IMR-90 (cell line): ENCODE results near the gene DPP6. TPM values are rescaled to one million over a fixed set of nuclear protein-coding genes. Genes with fewer than 3 reads are reported as not detected.
A peak's percentile ranks its signal among the peaks of the same experiment; 100 is the strongest.

Source experiments
- ATAC-seq: fragments of 200-7000 bp; cut with Tn5 transposase; 2 replicates; pipeline ENCODE4 v1.9.1; 2020; ENCODE audit warnings: low read depth, mild to moderate bottlenecking, moderate library complexity
- BruUV-seq: library from RNA; stranded (reverse); fragments of 400-500 nt; replicated peaks from 2 replicates; lab custom pipeline; 2021; lab: Mats Ljungman, UMichigan
- CTCF ChIA-PET: fragments of 300-600 bp; formaldehyde crosslinking; extraction: SDS; loops from one replicate; lab custom pipeline; 2021; ENCODE audit warnings: antibody characterized with exemption; lab: Yijun Ruan, JAX
- POLR2A ChIA-PET: fragments of 300-600 bp; sonication (Branson Sonifier 250); formaldehyde crosslinking; loops from one replicate; lab custom pipeline; 2022; ENCODE audit warnings: antibody characterized with exemption; ENCODE audit not compliant: unreplicated experiment; lab: Charles Lee
- DNase-seq: peaks from one replicate; pipeline ENCODE4 v3.0.0; 2013
- H2AFZ ChIP-seq: replicated peaks from 2 replicates; pipeline ENCODE3; 2013; ENCODE audit warnings: low read length, mild to moderate bottlenecking; ENCODE audit not compliant: poor library complexity
- H2AK5ac ChIP-seq: 2 replicates; pipeline ENCODE4 v1.6.1; 2013; ENCODE audit warnings: low read depth, low read length, inconsistent platforms
- H2AK9ac ChIP-seq: replicated peaks from 2 replicates; pipeline ENCODE3; 2013; ENCODE audit warnings: mild to moderate bottlenecking, low read depth, low read length, moderate library complexity; ENCODE audit not compliant: poor library complexity
- H2BK120ac ChIP-seq: 2 replicates; pipeline ENCODE4 v1.6.1; 2013; ENCODE audit warnings: low read depth, low read length, inconsistent platforms
- H2BK15ac ChIP-seq: 3 replicates; pipeline ENCODE4 v1.6.1; 2013; ENCODE audit warnings: low read depth, low read length, inconsistent platforms
- H2BK20ac ChIP-seq: 2 replicates; pipeline ENCODE4 v1.6.1; 2013; ENCODE audit warnings: low read depth, mild to moderate bottlenecking, inconsistent platforms, low read length, moderate library complexity
- H2BK5ac ChIP-seq: 2 replicates; pipeline ENCODE4 v1.6.1; 2013; ENCODE audit warnings: mild to moderate bottlenecking, low read depth, low read length, inconsistent platforms; ENCODE audit not compliant: poor library complexity, severe bottlenecking
- H3K14ac ChIP-seq: replicated peaks from 2 replicates; pipeline ENCODE4 v1.6.1; 2013; ENCODE audit warnings: low read depth, low read length, inconsistent platforms
- H3K18ac ChIP-seq: 2 replicates; pipeline ENCODE4 v1.6.1; 2013; ENCODE audit warnings: low read depth, low read length, control low read depth
- H3K23ac ChIP-seq: 2 replicates; pipeline ENCODE4 v1.6.1; 2013; ENCODE audit warnings: low read depth, low read length, inconsistent platforms
- H3K27ac ChIP-seq: 2 replicates; pipeline ENCODE4 v1.5.1; 2013; ENCODE audit warnings: mild to moderate bottlenecking, control low read depth, low read length; ENCODE audit not compliant: insufficient read depth
- H3K27me3 ChIP-seq: 2 replicates; pipeline ENCODE4 v1.6.1; 2013; ENCODE audit warnings: low read length; ENCODE audit not compliant: control insufficient read depth, insufficient read depth
- H3K36me3 ChIP-seq: 2 replicates; pipeline ENCODE4 v1.6.1; 2013; ENCODE audit warnings: low read length, mixed read lengths; ENCODE audit not compliant: control insufficient read depth, insufficient read depth
- H3K4ac ChIP-seq: 2 replicates; pipeline ENCODE4 v1.6.1; 2013; ENCODE audit warnings: low read depth, low read length, inconsistent platforms
- H3K4me1 ChIP-seq: 2 replicates; pipeline ENCODE4 v1.6.1; 2013; ENCODE audit warnings: low read length, mixed read lengths; ENCODE audit not compliant: control insufficient read depth, insufficient read depth
- H3K4me2 ChIP-seq: 2 replicates; pipeline ENCODE4 v1.6.1; 2013; ENCODE audit warnings: low read depth, mild to moderate bottlenecking, control low read depth, low read length, moderate library complexity
- H3K4me3 ChIP-seq: 2 replicates; pipeline ENCODE4 v1.5.1; 2013; ENCODE audit warnings: low read depth, mild to moderate bottlenecking, control low read depth, low read length, moderate library complexity; ENCODE audit not compliant: insufficient read depth
- H3K56ac ChIP-seq: 2 replicates; pipeline ENCODE4 v1.6.1; 2013; ENCODE audit warnings: low read length, inconsistent platforms; ENCODE audit not compliant: insufficient read depth; ENCODE audit errors: extremely low read depth
- H3K79me1 ChIP-seq, 2 experiments: 2 replicates each; pipeline ENCODE4 v1.6.1; 2013; ENCODE audit warnings: low read length in 2 of 2, inconsistent platforms in 1 of 2, low read depth in 1 of 2
- H3K9ac ChIP-seq: 2 replicates; pipeline ENCODE4 v1.6.1; 2013; ENCODE audit warnings: low read depth, low read length, control low read depth
- H3K9me1 ChIP-seq: 2 replicates; pipeline ENCODE4 v1.6.1; 2013; ENCODE audit warnings: low read length, inconsistent platforms; ENCODE audit not compliant: insufficient read depth
- H3K9me3 ChIP-seq: 2 replicates; pipeline ENCODE4 v1.6.1; 2013; ENCODE audit warnings: low read length; ENCODE audit not compliant: control insufficient read depth, insufficient read depth
- H4K20me1 ChIP-seq: 2 replicates; pipeline ENCODE4 v1.6.1; 2013; ENCODE audit warnings: low read length, inconsistent platforms; ENCODE audit not compliant: insufficient read depth
- H4K5ac ChIP-seq: 2 replicates; pipeline ENCODE4 v1.6.1; 2013; ENCODE audit warnings: mild to moderate bottlenecking, low read depth, low read length, control low read depth
- H4K8ac ChIP-seq, 2 experiments: 2 replicates each; pipeline ENCODE4 v1.6.1; 2013; ENCODE audit warnings: low read depth in 2 of 2, low read length in 2 of 2, control low read depth in 1 of 2, inconsistent platforms in 1 of 2
- H4K91ac ChIP-seq: 2 replicates; pipeline ENCODE4 v1.6.1; 2013; ENCODE audit warnings: low read depth, low read length, inconsistent platforms; ENCODE audit not compliant: insufficient read depth
- POLR2A ChIP-seq: IDR thresholded peaks from 2 replicates; pipeline ENCODE4 v1.6.1; 2012; ENCODE audit warnings: mild to moderate bottlenecking, low read depth, low read length
- USF2 ChIP-seq: fragments of 150-350 bp; IDR thresholded peaks from 2 replicates; pipeline ENCODE4 v1.6.1; 2017; ENCODE audit warnings: mild to moderate bottlenecking, antibody characterized with exemption, low read length, low read depth
- WGBS, 2 experiments: methylation state at CpG; one replicate each; pipeline versions ENCODE4 v1.1.5 to v1.1.7; 2013; ENCODE audit warnings: missing lambda C conversion rate in 2 of 2; ENCODE audit not compliant: insufficient read length in 1 of 2; ENCODE audit errors: extremely low coverage in 2 of 2; 5-methylcytosine and 5-hydroxymethylcytosine counted together
- dilution Hi-C: fragments of 300-500 bp; cut with HindIII; formaldehyde crosslinking; loops from one replicate; pipeline ENCODE4 v1.14.3; 2018; ENCODE audit warnings: low sequenced_read_pairs; ENCODE audit not compliant: unreplicated experiment
- in situ Hi-C: fragments of 300-500 bp; cut with MboI; formaldehyde crosslinking; loops from 3 replicates; pipeline ENCODE4 v1.14.3; 2019; ENCODE audit warnings: low sequenced_read_pairs, inconsistent platforms, mixed read lengths
- intact Hi-C: fragments of 100-400 bp; cut with micrococcal nuclease; formaldehyde crosslinking; loops from 2 replicates; pipeline ENCODE4 v1.10.0; 2022
- polyA plus RNA-seq, 3 experiments: library from polyadenylated mRNA; depleted of rRNA; stranded (reverse); fragments of >200 nt; gene quantifications; 2 replicates each; pipeline ENCODE4 v1.2.3, GENCODE V29; 2012; ENCODE audit warnings: low replicate concordance in 1 of 3
- total RNA-seq: library from RNA; depleted of rRNA; stranded (reverse); fragments of >200 nt; gene quantifications from 2 replicates; pipeline ENCODE4 v1.2.3, GENCODE V29; 2012

The DPP6 gene
- total and polyA plus RNA-seq, 2 of the 4 experiments (the other 2 are of a cell fraction) = not detected

GRCh38 chr7:154324196-154324595 lies 272.0 kb downstream of the DPP6 start:
- Histone ChIP-seq H3K27me3 (no peaks in the 10 kb centered on the region), H3K4me2 (no peak overlapping the region), H3K23ac (no peak overlapping the region), H3K18ac (no peak overlapping the region), H3K36me3 (no peaks in the 10 kb centered on the region), H4K20me1 (no peaks in the 10 kb centered on the region), H4K91ac (no peak overlapping the region), H3K9me3 (peaks cover 17% of the 10 kb centered on the region), H3K4ac (no peak overlapping the region), H4K8ac (no peak overlapping the region), H3K4me3 (no peak overlapping the region), H3K14ac (no peak overlapping the region), H3K9ac (no peak overlapping the region), H2BK20ac (no peak overlapping the region), H2AK9ac (no peak overlapping the region), H2BK15ac (no peak overlapping the region), H3K79me1 (no peaks in the 10 kb centered on the region), H2BK5ac (no peak overlapping the region), H3K4me1 (no peaks in the 10 kb centered on the region), H3K27ac (no peak overlapping the region), H2BK120ac (no peak overlapping the region), H3K9me1 (no peaks in the 10 kb centered on the region), H4K5ac (no peak overlapping the region), H3K56ac (no peak overlapping the region), H2AK5ac (no peak overlapping the region), H2AFZ (peak overlapping the region; percentile 5)
- no peak for ATAC-seq
- ChIA-PET POLR2A (no interaction called here), CTCF (no interaction called here)
- intact Hi-C loops = no loop called here
- no peak for TF ChIP-seq POLR2A
- TF ChIP-seq USF2 = no peak
- in situ Hi-C loops = no loop called here
- WGBS, 2 experiments = no CpG with 5 or more reads among the region's 9 CpGs
- DNase-seq = no peak
- BruUV-seq = no TSS peak
- dilution Hi-C loops = no loop called here
